GM13976 (cell line): ENCODE data around the gene TSPAN1.

Experiments
- DNase-seq: peaks from one replicate; pipeline ENCODE4 v3.0.0; 2012; ENCODE audit warnings: low spot score
- in situ Hi-C: fragments of 300-500 bp; cut with MboI; formaldehyde crosslinking; loops from one replicate; pipeline ENCODE4 v1.12.0; 2022; ENCODE audit warnings: low sequenced_read_pairs, mixed read lengths, inconsistent platforms; ENCODE audit not compliant: unreplicated experiment
- TF ChIP-seq, protein P1 (sequence below): IDR thresholded peaks from 2 replicates; pipeline ENCODE4 v1.5.1; 2012; ENCODE audit warnings: borderline replicate concordance, mild to moderate bottlenecking; ENCODE audit not compliant: insufficient read depth; ENCODE audit errors: extremely low read depth, missing control alignments, control extremely low read depth

The TSPAN1 gene

DNA sequence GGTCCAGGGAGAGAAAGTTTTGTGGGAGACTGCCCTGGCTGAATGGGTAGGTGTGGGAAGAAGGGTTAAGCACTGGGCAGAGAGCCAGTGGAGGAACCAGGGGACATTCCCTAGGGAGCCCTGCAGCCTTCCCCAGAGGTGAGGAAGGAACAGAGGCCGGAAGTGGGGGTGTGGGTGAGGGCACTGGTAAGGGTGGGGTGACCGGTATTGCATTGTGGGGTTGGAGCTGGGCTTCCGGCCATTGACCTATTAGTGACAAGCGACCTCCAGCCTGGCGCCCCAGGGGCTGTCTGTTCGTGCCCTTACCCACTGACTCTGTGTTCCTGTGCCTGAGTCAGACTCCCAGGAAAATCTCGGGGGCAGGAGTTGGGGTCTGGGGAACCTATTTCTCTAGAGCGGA is 3.5 kb upstream of the TSPAN1 start:
- DNase-seq = no peak
- in situ Hi-C loops = no loop called here
- TF ChIP-seq, protein P1, sequence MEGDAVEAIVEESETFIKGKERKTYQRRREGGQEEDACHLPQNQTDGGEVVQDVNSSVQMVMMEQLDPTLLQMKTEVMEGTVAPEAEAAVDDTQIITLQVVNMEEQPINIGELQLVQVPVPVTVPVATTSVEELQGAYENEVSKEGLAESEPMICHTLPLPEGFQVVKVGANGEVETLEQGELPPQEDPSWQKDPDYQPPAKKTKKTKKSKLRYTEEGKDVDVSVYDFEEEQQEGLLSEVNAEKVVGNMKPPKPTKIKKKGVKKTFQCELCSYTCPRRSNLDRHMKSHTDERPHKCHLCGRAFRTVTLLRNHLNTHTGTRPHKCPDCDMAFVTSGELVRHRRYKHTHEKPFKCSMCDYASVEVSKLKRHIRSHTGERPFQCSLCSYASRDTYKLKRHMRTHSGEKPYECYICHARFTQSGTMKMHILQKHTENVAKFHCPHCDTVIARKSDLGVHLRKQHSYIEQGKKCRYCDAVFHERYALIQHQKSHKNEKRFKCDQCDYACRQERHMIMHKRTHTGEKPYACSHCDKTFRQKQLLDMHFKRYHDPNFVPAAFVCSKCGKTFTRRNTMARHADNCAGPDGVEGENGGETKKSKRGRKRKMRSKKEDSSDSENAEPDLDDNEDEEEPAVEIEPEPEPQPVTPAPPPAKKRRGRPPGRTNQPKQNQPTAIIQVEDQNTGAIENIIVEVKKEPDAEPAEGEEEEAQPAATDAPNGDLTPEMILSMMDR = no peak

DNA sequence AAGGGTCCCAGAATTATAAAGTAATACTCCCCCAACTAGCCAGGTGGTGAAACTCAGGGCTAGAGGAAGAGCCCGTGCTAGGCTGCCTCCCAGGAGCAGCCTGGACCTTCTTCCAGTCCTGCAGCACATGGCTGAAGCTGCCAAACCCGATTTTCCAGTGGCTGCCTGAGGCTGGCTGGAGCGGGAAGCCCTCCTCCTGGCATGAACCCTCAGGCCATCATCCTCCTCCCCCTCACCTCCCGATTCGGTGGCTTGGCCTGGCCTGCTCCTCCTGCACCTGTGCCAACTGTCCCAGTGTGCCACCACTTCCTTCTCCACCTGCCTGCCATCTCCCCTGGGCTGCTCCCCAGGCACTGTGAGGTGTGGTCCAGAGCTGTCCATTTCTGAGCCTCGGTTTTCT is 3.0 kb upstream of the TSPAN1 start:
- DNase-seq = no peak
- TF ChIP-seq, protein P1 = no peak
- in situ Hi-C loops = no loop called here

DNA sequence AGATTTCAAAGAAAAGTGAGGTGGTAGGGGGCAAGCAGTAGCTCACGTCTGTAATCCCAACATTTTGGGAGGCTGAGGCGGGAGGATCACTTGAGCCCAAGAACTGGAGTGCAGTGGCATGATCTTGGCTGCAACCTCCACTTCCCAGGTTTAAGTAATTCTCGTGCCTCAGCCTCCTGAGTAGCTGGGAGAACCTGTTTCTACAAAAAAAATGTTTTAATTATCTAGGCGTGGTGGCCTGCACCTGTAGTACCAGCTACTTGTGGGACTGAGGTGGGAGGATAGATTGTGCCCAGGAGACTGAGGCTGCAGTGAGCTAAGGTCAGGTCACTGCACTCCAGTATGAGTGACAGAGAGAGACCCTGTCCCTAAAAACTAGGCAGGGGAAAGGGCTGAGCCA is 2.6 kb upstream of the TSPAN1 start:
- in situ Hi-C loops = no loop called here
- DNase-seq = no peak
- TF ChIP-seq, protein P1 = no peak

DNA sequence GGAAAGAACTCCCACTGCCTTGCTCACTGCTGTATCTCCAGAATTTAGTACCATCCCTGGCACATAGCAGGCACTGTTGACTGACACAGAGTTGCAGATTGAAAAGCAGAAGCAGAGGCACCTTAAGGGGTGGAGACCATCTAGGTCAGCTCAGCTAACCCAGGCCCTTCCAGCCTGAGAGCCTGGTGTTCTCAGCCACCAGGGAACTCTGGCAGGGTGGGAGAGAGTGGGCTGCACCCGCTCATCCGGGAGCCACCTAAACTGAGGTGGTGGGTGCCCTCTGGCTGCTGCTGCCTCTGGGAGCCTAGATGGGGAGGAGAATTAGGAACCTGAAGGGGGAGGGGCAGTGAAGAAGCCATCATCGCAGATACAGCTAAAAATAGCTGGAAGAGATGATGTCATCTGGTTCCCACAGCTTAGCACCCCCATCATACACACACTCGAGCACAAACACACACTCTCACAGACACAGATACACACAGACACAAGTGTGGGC is 1.5 kb upstream of the TSPAN1 start:
- DNase-seq = no peak
- TF ChIP-seq, protein P1 = peak; percentile 8
- in situ Hi-C loops = no loop called here

DNA sequence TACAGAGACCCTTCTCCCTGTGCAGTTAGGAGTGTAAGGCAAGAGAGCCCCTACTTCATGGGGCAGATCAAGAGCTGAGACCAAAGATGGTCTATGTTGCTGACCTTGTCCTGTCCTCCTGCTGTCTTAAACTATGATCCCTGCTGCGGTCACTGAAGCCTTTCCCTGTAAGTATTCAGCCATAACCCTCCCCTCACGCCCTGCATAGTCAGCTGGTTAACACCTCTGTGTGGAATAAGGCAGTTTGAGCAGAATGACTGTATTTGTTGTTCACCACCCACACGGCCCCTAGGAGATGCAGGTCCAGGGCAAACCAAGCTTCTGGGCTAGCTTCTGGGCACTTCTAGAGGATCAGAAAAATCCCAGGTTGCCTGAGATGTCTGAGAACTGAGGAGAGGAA is 356 bp downstream of the TSPAN1 start:
- TF ChIP-seq, protein P1 = no peak
- in situ Hi-C loops = loop anchor here (5.0 kb wide), 1 partner anchor 138 kb away; no protein-coding TSS in a partner anchor
- DNase-seq = no peak

DNA sequence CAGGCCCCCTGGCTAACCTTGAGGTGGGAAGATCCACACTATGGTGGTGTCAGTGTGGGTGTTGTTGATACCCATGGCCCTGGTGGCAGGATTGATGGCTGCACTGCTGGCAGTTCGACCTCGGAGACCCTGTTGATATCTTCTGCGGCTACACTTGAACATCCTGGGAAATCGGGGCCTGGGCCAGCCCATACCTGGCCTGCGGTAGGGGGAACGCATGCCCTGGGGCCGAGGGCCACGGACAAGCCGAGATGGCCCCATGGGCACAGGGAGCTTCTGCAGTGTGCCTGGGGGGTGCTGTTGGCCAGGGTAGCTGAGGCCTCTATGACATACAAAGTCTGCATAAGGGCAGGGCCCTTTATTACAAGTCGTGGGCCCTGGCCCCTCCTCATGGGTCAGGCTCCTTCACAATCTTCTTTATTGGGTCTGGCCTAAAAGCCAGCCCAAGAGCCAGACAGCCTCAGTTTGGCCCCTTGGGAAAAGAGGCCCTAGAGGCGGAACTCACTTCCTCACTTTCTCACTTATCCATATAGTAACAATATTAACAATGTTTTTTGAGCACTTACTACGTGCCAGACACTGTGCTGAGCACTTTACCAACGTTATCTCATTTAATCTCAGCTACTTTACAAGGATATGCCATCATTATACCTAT is 1.5 kb downstream of the TSPAN1 start, which contains the start of gene P3R3URF:
Gene P3R3URF (minus strand): TSS at position 278 of the 655 bp plus-strand sequence. CDS start 17 bp downstream, at position 261.
- DNase-seq = no peak
- in situ Hi-C loops = loop anchor here (5.0 kb wide), 1 partner anchor 139 kb away; no protein-coding TSS in a partner anchor

More for the DNA sequence above, 1.5 kb downstream of the TSPAN1 start, which contains the start of gene P3R3URF:
- TF ChIP-seq, protein P1 = no peak
